ENCODE measurements around the gene PBX4.

DNA sequence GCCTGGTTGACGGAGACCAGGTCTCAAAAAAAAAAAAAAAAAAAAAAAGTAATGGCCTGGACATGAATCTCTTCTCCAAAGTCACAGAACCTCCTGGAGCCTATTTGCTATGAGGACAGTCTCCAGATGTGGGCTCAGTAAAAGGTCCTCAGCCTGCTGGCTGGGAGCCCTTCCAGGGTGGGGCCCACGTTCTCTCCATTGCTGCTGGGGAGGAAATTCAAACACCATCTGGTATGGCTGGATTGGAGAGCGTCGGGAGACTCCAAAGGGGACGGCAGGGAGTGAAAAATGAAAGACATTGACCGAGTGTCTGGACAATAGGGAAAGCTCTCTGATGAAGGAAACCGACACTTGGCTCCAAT, 1.3 kb upstream of the PBX4 start:
- TF ChIP-seq EZH2 (IDR thresholded peaks at IDR 0.05; ENCODE audit: insufficient read depth, poor library complexity, severe bottlenecking) (no peak), EZH2phosphoT487 (IDR thresholded peaks at IDR 0.05; ENCODE audit: insufficient read depth, low read depth) (no peak)
